Measurements from ENCODE around the gene CDCP2.

The CDCP2 gene

DNA sequence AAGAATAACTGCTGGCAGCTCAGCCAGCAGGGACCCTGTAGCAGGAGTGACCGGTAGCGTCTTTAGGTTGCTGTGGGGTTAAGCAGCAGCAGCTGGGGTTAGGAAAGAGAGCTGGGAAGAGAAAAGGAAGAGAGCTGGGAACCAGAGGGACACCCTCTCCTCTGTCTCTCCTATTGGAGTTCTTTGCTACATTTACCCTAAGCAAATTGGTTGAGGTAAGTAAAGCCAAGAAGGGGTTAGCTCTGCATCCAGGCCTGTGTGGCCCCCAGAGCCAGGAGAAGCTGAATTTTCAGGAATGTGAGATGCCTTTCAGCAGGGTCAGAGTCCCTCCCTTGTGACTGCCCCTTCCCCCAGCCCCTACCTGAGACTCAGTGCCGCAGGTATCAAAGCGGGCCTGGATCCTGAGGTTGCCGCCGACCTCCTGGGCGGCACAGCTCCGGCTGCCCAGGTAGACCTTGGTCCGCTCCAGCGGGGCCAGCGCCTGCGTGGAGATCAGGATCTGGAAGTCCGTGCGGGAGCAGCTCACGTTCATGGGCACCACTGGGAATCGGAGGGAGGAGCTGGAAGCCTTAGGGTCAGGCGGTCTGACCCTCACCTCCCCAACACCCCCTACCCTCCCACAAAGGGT, 16.4 kb downstream of the CDCP2 start:
- H3K27ac ChIP-seq = no peak overlapping the region
- H3K9me3 ChIP-seq = no peaks in the 10 kb centered on the region
- H3K4me1 ChIP-seq (ENCODE audit: control insufficient read depth in 1 of 2, insufficient read depth in 1 of 2, low read depth in 1 of 2, low read length in 1 of 2) = no peaks in the 10 kb centered on the region
- TF ChIP-seq, protein P1, sequence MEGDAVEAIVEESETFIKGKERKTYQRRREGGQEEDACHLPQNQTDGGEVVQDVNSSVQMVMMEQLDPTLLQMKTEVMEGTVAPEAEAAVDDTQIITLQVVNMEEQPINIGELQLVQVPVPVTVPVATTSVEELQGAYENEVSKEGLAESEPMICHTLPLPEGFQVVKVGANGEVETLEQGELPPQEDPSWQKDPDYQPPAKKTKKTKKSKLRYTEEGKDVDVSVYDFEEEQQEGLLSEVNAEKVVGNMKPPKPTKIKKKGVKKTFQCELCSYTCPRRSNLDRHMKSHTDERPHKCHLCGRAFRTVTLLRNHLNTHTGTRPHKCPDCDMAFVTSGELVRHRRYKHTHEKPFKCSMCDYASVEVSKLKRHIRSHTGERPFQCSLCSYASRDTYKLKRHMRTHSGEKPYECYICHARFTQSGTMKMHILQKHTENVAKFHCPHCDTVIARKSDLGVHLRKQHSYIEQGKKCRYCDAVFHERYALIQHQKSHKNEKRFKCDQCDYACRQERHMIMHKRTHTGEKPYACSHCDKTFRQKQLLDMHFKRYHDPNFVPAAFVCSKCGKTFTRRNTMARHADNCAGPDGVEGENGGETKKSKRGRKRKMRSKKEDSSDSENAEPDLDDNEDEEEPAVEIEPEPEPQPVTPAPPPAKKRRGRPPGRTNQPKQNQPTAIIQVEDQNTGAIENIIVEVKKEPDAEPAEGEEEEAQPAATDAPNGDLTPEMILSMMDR (IDR thresholded peaks at IDR 0.05) = no peak
- no peaks in the 10 kb centered on the region for H3K36me3 ChIP-seq
- no peak overlapping the region for H3K4me3 ChIP-seq (ENCODE audit: low read depth in 1 of 2, low read length in 1 of 2)
- H3K27me3 ChIP-seq = no peaks in the 10 kb centered on the region

DNA sequence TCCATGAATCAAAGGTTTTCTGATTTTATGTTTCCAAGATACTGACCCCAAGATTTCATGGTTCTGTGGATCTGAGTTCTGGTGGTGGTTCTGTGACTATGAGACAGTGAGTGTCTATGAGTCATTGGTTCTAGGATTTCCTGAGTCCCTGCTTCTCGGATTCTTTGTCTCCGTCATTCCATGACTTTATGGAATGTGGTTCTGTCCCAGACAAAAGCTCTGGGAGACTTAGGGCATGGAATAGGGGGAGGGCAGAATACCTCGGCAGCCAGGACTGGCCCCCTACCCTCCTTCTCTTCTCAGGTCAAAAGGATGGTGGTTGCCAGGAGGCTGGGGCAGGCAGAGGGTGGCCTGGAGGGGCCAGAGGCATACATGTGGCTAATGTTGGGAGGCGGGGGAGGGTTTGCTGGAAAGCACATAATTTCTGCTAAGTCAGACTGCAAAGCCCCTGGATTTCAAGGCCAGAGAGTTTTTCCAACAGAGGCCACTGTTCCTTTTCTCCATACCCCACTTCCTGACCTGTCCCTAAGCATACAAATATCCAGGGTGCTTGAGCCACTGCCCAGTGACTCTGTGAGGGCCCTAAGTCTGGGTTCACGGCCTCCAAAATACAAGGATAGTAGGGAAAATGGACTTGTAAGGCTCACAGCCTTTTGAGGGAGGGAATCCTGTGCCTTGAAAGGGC, 17.2 kb downstream of the CDCP2 start:
- Histone ChIP-seq H3K4me1 (ENCODE audit: control insufficient read depth in 1 of 2, insufficient read depth in 1 of 2, low read depth in 1 of 2, low read length in 1 of 2) (no peaks in the 10 kb centered on the region), H3K9me3 (no peaks in the 10 kb centered on the region), H3K4me3 (ENCODE audit: low read depth in 1 of 2, low read length in 1 of 2) (no peak overlapping the region), H3K27ac (no peak overlapping the region), H3K36me3 (no peaks in the 10 kb centered on the region), H3K27me3 (no peaks in the 10 kb centered on the region)
- TF ChIP-seq, protein P1 (IDR thresholded peaks at IDR 0.05) = no peak

DNA sequence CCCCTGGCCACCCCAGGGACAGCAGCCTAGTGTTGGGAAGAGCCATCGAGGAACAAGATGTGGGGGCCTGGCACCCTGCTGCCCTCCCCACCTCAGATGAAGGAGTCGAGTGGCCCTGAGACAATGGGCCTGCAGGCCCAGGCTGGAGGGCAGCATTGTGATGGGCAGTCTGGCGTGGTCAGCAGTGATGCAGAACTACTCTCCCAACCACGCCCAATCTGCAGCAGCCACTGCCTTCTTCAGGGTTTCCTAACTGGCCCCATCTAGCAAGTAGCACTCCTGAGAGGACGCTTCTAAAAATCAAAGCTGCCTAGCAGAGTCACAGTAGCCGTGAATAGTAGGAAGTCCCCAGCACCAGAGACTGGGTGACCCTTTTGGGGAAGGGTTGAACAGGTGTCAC, 18.5 kb downstream of the CDCP2 start:
- no peaks in the 10 kb centered on the region for H3K9me3 ChIP-seq
- no peaks in the 10 kb centered on the region for H3K27me3 ChIP-seq

DNA sequence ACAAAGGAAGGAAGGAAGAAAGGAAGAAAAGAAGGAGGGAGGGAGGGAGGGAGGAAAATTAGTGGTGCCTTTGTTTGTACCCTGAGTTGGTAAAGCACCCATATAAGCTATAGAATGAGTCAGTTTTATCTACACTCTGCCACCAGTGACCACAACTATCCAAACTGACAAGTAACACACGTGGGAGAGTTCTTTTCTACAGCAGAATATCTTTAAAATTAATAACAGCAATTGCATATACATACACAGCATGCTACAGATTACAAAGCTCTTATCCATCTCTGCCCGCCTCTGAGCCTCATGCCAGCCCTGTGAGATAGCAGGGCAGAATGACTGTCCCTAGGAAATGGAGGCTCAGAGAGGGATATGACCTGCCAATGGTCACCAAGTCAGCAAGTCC, 20.3 kb downstream of the CDCP2 start:
- Histone ChIP-seq H3K4me3 (ENCODE audit: low read depth in 1 of 2, low read length in 1 of 2) (no peak overlapping the region), H3K9me3 (no peaks in the 10 kb centered on the region), H3K27ac (no peak overlapping the region), H3K36me3 (no peaks in the 10 kb centered on the region), H3K27me3 (no peaks in the 10 kb centered on the region), H3K4me1 (ENCODE audit: control insufficient read depth in 1 of 2, insufficient read depth in 1 of 2, low read depth in 1 of 2, low read length in 1 of 2) (no peaks in the 10 kb centered on the region)
- TF ChIP-seq, protein P1 (IDR thresholded peaks at IDR 0.05) = no peak

More for the DNA sequence above, 18.5 kb downstream of the CDCP2 start:
- H3K27ac ChIP-seq = no peak overlapping the region
- no peaks in the 10 kb centered on the region for H3K36me3 ChIP-seq
- H3K4me3 ChIP-seq (ENCODE audit: low read depth in 1 of 2, low read length in 1 of 2) = no peak overlapping the region
- H3K4me1 ChIP-seq (ENCODE audit: control insufficient read depth in 1 of 2, insufficient read depth in 1 of 2, low read depth in 1 of 2, low read length in 1 of 2) = no peaks in the 10 kb centered on the region
- TF ChIP-seq, protein P1 (IDR thresholded peaks at IDR 0.05) = no peak

DNA sequence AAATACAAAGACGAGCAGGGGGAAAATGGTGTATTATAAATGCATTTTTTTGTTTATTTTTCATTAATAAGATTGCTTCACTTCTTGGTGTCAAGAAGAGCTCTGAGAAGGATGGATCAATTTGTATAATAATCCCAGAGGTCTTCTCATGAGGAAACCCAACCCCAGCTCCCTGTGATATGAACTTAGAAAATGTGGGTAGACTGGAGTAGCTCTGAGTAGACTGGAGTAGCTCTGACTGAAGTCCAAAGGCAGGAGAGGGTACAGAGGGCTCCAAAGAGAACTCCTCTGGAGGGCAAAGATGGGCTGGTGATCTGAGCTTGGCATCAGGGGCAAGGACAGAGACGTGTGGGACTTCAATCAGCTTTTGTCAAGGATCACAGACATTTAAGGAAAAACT, 21.4 kb downstream of the CDCP2 start:
- H3K9me3 ChIP-seq = no peaks in the 10 kb centered on the region
- no peaks in the 10 kb centered on the region for H3K4me1 ChIP-seq (ENCODE audit: control insufficient read depth in 1 of 2, insufficient read depth in 1 of 2, low read depth in 1 of 2, low read length in 1 of 2)
- H3K4me3 ChIP-seq (ENCODE audit: low read depth in 1 of 2, low read length in 1 of 2) = no peak overlapping the region
- H3K27ac ChIP-seq = no peak overlapping the region
- no peaks in the 10 kb centered on the region for H3K36me3 ChIP-seq
- TF ChIP-seq, protein P1 (IDR thresholded peaks at IDR 0.05) = no peak
- H3K27me3 ChIP-seq = no peaks in the 10 kb centered on the region
